Tongue (tissue), 2 donors: ENCODE measurements around the gene SOX10. TPM values are rescaled to one million over a fixed set of nuclear protein-coding genes. Genes with fewer than 3 reads are reported as not detected.

ENCODE experiments used
- DNase-seq: peaks from one replicate; pipeline ENCODE4 v3.0.0-alpha.2; 2015
- total RNA-seq: library from RNA; depleted of rRNA; stranded (reverse); fragments of >200 nt; gene quantifications from one replicate; pipeline ENCODE4 v1.2.3, GENCODE V29; 2014

SOX10 gene
- total RNA-seq, 1 donor from 2014 or later = 14.9 TPM

GRCh38 chr22:38016182-38017151, 32.1 kb upstream of the SOX10 start:
- peak; percentile 89 for DNase-seq

DNA sequence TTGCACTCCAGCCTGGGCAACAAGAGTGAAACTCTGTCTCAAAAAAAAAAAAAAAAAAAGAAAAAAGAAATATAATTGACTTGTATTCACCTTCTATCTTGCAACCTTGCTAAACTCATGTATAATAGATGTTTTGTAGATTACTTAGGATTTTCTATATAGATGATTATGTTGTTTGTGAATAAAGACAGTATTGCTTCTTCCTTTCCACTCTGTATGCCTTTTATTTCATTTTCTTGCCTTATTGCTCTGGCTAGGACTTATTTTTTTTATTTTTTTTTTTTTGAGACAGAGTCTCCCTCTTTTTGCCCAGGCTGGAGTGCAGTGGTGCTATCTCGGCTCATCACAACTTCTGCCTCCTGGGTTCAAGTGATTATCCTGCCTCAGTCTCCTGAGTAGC, 29.7 kb upstream of the SOX10 start:
- DNase-seq = no peak

DNA sequence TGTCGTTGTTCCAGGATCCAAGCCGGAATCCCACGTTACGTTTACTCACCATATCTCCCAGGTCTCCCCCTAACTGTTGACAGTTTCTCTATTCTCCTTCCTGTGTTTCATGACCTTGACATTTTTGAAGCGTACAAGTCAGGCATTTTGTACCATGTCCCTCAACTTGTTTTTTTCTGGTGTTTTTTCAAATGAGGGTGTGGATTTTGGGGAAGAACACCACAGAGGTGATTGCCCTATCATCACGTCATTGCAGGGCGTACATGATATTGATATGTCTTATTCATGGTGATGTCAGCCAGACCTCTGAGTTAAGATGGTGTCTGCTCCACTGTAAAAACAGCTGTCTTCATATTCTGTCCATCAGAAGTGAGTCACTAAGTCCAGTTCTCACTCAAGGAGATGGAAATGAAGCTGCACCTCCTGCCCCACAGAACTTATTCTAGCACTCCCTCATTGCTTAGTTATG, 28.3 kb upstream of the SOX10 start:
- DNase-seq = no peak

GRCh38 chr22:38009000-38009806, 24.8 kb upstream of the SOX10 start:
- no peak for DNase-seq

DNA sequence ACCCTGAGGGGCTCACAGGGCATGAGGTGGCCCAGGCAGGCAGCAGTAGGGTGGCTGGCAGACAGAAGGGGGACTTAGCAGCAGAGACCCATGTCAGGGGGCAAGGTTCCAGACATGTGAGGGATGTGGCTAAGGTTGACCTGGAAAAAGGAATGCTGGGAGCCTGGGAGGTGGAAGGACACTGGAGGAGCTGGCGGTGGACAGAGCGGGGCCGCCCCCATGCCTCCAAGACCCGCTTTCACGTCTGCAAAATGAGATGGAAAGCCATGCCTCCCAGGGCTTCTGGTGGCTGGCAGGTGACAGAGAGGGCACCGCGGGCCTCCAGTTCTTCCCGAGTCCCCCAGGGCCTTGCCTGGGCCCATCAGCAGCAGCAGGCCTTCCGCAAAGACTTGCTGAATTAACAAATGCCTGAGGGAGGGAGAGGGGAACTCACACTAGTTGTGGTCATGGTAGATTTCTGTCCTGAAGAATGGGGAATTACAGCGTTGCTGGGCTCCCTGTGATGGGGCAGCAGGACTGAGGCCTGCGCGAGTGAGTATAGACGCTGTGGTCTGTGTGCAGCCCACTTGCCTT, 23.1 kb upstream of the SOX10 start:
- no peak for DNase-seq

DNA sequence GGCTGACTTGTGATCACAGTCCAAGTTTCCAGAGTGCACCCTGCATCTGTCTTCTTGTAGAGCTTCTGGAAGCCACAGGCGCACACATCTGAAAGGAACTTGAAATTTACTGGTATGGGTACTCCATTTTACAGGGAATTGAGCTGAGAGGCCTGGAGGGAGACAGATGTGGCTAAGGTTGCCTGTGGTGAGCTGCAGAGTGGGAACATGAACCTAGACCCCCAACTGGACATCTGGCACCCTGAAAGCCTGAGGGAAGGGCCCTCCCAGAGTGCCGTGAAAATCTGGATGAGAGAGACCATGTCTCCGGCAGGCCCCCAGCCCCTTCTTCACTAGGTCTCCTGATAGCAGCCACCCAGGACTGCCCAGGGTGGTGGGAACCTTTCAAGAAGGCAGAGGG, 22.6 kb upstream of the SOX10 start:
- DNase-seq = no peak

GRCh38 chr22:38005943-38006342, 21.6 kb upstream of the SOX10 start:
- DNase-seq = no peak

DNA sequence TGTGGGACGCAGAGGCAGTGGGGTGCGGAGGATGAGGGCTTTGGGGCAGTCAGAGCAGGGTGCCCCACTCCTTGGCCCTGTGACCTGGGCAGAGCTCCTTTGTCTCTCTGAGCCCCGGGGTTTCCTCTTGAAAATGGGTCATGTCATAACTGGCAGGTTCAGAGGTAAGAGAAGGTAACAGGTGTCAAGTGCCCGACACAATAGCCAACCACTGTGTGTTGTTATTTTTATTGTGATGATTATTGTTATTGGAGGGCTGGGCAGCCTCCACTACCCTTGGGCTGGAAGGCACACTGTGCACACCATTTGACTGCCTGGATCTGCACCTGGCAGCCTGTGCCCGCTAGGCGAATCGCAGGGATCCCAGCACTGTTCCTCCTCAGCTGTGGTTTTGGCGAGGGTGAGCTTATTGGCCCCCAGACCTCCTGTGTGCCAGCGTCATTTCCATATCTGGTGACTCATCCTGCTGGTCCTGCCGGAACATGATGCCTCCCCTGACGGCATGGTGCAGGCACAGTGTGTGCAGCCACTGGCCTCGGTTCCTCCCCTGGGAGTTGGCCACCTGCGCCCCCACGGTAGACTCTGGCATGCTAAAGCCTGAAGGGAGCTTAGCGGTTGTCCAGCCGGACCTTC, 15.4 kb upstream of the SOX10 start:
- DNase-seq = peak; percentile 81

DNA sequence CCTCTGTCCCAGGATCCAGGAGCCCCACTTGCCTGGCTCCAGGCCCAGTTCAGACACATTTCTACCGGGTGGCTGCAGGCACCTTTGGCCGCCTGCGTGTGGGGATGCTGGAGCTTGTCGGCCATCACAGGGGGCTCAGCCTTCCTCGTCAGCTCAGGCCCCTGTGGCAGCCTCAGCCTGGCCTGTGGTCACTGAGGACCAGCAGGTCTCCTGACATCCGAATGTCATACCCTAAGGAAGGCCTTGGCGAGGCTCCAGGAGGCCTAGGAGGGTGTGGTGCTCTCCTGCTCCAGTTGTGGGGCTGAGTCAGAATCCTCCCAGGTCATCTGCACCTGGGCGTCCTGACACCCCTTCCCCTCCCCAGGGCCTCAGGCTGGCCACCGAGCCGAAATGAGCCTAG, 14.9 kb upstream of the SOX10 start:
- no peak for DNase-seq

DNA sequence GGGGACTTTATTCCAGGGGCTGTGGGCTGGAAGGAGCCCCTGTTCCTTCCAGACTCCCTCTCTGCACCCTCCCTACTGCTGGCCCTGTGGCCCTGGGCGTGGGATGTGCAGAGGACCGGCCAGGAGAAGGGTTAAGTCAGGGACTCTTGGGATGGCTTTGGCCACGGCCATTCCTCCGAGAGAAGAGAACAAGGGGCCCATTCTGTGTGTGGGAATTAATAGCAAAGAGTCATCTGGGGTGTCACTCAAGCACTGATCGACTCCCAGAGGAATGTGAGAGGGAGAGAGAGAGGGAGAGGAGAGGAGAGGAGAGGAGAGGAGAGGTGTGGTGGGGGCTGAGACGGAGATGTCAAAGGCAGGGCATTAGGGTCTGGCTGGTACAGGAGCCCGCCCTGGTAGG, 14.2 kb upstream of the SOX10 start:
- peak; percentile 45 for DNase-seq

DNA sequence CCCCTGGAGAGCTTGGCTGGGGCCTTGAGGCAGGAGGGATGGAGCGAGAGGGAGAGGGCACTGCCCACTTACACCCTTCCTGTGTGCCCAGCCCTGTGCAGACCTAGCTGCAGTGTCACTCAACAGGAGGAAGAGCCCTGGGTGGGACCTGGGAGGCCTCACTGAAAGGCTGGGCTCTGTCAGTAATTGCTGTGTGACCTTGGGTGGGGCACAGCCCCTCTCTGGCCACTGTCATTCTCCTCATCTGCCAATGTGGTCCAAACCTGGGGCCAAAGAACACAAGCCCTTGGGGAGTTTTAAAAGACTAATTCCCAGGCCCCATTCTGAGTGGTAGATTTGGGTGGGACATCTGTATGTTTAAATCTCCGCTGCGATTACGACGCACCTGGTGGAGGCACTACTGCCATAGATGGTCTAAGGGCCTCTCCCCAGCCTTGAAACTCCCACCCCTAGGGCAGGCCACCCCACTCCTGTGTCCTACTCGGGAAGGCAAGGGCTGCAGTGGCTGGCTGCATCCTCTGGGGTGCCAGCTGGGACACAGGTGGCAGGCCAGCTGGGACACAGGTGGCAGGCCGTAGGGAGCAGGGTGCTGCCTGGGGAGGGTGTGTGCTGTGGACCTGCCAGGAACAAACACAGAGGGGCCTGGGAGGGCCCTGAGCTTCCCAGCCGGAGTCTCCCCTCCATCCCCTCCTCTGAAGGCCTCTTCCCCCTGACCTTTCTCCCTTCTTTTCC, 12.3 kb upstream of the SOX10 start:
- DNase-seq = no peak

DNA sequence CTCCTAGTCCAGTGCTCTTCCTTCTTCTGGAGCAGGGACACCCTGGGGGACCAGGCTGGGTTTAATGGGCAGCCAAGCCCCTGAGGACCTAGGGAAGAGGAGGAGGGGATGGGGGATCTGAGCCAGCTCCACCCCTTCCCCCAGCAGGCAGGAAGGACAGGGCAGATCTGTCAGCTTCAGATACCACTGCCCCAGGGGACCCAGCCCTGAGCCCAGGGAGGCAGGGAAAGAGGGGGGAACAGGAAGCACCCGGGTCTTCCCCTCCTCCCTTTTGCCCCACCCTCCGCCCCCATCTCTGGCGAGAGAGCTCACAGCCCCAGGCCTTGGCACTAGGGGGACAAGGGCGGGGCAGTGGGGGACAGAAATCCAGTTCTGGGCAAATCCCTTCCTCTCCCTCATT, 11.7 kb upstream of the SOX10 start:
- no peak for DNase-seq

DNA sequence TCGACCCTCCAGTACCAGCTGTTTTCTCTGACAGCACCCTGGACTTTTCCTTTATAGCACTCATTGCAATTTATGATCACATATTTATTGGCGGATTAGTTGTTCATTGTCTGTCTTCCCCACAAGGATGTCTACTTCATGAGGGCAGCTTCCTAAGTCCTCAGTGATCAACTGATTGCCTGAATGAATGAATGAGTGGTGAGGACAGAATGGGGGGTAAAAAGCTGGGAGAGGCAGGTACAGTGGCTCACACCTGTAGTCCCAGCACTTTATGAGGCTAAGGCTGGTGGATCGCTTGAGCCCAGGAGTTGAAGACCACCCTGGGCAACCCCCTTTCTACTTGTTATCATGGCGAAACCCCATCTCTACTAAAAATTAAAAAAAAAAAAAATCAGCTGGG, 11.1 kb upstream of the SOX10 start:
- no peak for DNase-seq

- no peak for DNase-seq
Measured at GRCh38 chr22:37994982-37995381, 10.6 kb upstream of the SOX10 start.

GRCh38 chr22:37994049-37994448, 9.7 kb upstream of the SOX10 start:
- DNase-seq = no peak

DNA sequence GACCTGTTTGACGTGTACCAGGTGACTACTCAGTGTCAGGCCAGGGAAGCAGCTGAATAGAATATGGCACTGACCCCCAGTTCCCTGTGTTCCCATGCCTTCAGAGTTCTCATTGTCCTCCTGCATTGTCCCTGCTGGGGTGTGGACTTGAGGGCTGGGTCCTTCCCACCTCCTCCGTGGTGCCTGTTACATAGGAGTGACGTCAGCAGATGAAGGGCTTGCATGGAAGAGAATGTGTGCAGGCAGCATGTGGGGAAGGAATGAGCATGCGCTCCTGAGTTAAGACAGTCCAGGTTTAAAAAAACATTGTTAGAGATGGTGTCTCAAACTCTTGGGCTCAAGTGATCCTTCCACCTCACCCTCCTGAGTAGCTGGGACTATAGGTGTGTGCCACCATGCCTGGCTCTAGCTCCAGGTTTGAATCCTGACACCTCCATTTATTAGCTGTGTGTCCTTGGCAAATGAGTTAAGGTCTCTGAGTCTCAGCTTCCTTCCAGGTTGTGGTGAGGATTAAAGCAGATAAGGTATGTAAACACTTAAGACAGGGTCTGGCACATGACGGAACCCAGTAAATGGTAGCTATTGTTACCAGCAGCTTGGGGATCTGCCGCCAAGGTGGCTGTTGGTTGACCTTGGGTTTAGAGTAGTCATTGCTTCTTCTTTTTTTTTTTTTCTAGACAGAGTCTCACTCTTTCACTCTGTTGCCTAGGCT, 7.5 kb upstream of the SOX10 start:
- DNase-seq = no peak

GRCh38 chr22:37990862-37991261, 6.5 kb upstream of the SOX10 start:
- no peak for DNase-seq

GRCh38 chr22:37990301-37990700, 5.9 kb upstream of the SOX10 start:
- peak; percentile 93 for DNase-seq

DNA sequence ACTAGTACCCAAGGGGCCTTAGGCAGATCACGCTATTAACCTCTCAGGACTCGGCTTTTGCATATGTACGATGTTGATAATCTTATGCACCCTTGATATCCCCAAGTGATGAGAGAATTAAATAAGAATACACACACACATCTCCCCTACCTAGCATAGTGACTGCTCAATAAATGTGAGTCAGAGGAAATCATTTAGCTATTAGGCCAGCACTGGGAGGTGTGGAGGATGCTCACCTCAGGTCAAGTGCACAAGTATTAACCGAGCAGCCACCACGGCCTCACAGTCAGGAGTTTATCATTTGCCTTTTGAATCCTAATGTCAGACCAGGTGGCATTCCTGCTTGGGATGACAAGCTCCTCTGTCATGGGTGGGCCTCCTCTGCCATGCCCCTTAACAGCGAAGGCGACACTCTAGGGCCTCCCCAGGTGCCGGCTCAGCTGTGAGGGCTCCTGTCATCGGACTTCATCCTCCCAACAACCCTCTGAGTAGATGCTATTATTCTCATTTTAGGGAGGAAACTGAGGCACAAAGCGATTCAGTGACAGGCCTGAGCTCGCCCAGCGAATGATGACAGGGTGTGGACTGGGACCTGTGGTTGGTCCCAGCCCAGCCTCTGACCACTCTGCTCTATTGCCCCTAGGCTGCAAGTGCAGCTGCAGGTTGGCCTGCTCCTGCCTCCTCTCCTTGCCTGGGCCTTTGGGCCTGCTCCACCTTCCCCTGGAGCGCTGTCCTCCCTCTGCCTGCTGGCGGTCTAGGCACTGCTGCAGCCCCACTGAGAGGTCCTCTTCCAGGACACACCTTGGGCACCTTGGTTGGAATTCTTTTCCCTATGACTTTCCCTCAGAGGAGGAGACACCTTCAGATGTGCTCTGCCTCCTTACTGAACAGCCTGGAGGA, 5.0 kb upstream of the SOX10 start:
- DNase-seq = no peak

DNA sequence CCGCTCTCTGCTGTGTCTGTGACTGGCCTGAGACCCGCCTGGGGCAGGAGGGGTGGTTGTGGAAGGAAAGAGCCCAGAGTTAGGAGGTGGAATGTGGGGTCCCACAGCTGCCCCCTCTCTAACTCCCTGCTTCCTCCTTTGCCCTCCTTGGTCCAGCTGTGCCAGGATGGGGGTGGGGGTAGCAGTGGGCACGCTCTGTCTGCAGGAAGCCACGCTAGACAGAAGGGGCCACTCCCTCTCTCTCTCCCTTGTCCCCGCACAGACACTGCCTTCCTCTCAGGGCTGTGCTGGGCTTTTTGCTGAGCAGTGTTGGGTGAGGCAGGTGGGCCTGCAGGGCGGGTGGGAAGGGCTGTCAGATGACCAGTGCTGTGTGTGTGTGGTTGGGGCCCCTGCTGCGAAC, 2.0 kb upstream of the SOX10 start:
- DNase-seq = no peak
